Fibroblast of villous mesenchyme (primary cell): ENCODE data around the gene RASSF3. TPM values are rescaled to one million over a fixed set of nuclear protein-coding genes. Genes with fewer than 3 reads are reported as not detected.
A peak's percentile ranks its signal among the peaks of the same experiment; 100 is the strongest.

Experiments used
- DNase-seq: peaks from one replicate; pipeline ENCODE4 v3.0.0-alpha.2; 2010; ENCODE audit warnings: low read depth
- H3K4me3 ChIP-seq: 2 replicates; pipeline ENCODE4 v1.5.1; 2011; ENCODE audit warnings: low read depth, mild to moderate bottlenecking, low read length
- CTCF ChIP-seq: IDR thresholded peaks from 2 replicates; pipeline ENCODE4 v1.5.1; 2012; ENCODE audit warnings: low read depth, mild to moderate bottlenecking, low read length; ENCODE audit not compliant: insufficient read depth
- small RNA-seq: library from RNA; depleted of rRNA; stranded (forward); fragments of <200 nt; gene quantifications from one replicate; pipeline ENCODE3, GENCODE V24; 2012
- total RNA-seq: library from RNA; depleted of rRNA; stranded (reverse); fragments of >200 nt; gene quantifications from 2 replicates; pipeline ENCODE4 v1.2.3, GENCODE V29; 2012

RASSF3 gene
- total RNA-seq, 1 donor = 31.1 TPM

GRCh38 chr12:64743206-64743605, 132.9 kb downstream of the RASSF3 start:
- no peak overlapping the region for H3K4me3 ChIP-seq
- no peak for DNase-seq
- TF ChIP-seq CTCF = no peak

- TF ChIP-seq CTCF = no peak
- DNase-seq = peak; percentile 27
- H3K4me3 ChIP-seq = no peak overlapping the region
These were observed 134.3 kb downstream of the RASSF3 start for GRCh38 chr12:64744422-64745258.

GRCh38 chr12:64745259-64745807, 135.0 kb downstream of the RASSF3 start:
- TF ChIP-seq CTCF = no peak
- DNase-seq = no peak
- no peak overlapping the region for H3K4me3 ChIP-seq

- TF ChIP-seq CTCF = no peak
- H3K4me3 ChIP-seq = no peak overlapping the region
- DNase-seq = no peak
These were observed 135.7 kb downstream of the RASSF3 start for GRCh38 chr12:64745980-64746379.

- DNase-seq = peak; percentile 23
- no peak overlapping the region for H3K4me3 ChIP-seq
- TF ChIP-seq CTCF = no peak
These were observed 136.4 kb downstream of the RASSF3 start for GRCh38 chr12:64746663-64747062.

Small RNA genes lying within 50 kb of the gene (small RNA-seq; reads per million reads assigned to genes)
- not detected for gene MIR548C
- not detected for gene MIR548Z
- gene RF00137 = not detected

Other genes starting within 250 kb of the RASSF3 start
- gene C12orf56, start 219.7 kb upstream of the RASSF3 start, total RNA-seq = 0.64 and 0.86 TPM in 2 replicates
- 146 and 148 TPM in 2 replicates for gene XPOT, start 206.1 kb upstream of the RASSF3 start, total RNA-seq
- 33.2 and 47.5 TPM in 2 replicates for gene TBK1, start 158.4 kb upstream of the RASSF3 start, total RNA-seq
- 146 and 166 TPM in 2 replicates for gene GNS, start 148.9 kb downstream of the RASSF3 start, total RNA-seq
- gene TBC1D30, start 214.2 kb downstream of the RASSF3 start, total RNA-seq = under 0.01 TPM in 2 replicates